GM23338 (cell line): ENCODE measurements around the gene KIR2DL1. TPM values are rescaled to one million over a fixed set of nuclear protein-coding genes. Genes with fewer than 3 reads are reported as not detected.
"Not testable (repeated sequence)": the region's sequence is repeated elsewhere in the genome, so short reads cannot be mapped to it uniquely, and the experiment has no call there.

Experiments
- ATAC-seq: fragments of 200-7000 bp; cut with Tn5 transposase; 3 replicates; pipeline ENCODE4 v1.9.1; 2020
- DNase-seq: peaks from one replicate; pipeline ENCODE4 v3.0.0-alpha.2; 2015; ENCODE audit warnings: low spot score
- H2AFZ ChIP-seq: fragments of 200-600 bp; sonication (generic); 2 replicates; pipeline ENCODE4 v1.8.0; 2016; ENCODE audit warnings: antibody characterized with exemption, mild to moderate bottlenecking, moderate library complexity
- H3F3A ChIP-seq: fragments of 200-600 bp; sonication (generic); replicated peaks from 2 replicates; pipeline ENCODE4 v1.8.0; 2017; ENCODE audit warnings: antibody characterized with exemption, mixed run types, low read depth
- H3K27ac ChIP-seq: fragments of 200-600 bp; sonication (generic); 2 replicates; pipeline ENCODE4 v1.6.1; 2016; ENCODE audit warnings: low read depth
- H3K27me3 ChIP-seq: fragments of 200-600 bp; sonication (generic); 2 replicates; pipeline ENCODE4 v1.8.0; 2016; ENCODE audit warnings: mild to moderate bottlenecking, mixed run types, moderate library complexity; ENCODE audit not compliant: insufficient read depth
- H3K36me3 ChIP-seq: fragments of 200-600 bp; sonication (generic); 2 replicates; pipeline ENCODE4 v1.8.0; 2016; ENCODE audit warnings: mild to moderate bottlenecking; ENCODE audit not compliant: insufficient read depth
- H3K4me1 ChIP-seq: fragments of 200-600 bp; sonication (generic); 2 replicates; pipeline ENCODE4 v1.8.0; 2016; ENCODE audit warnings: mild to moderate bottlenecking, moderate library complexity; ENCODE audit not compliant: insufficient read depth
- H3K4me2 ChIP-seq: fragments of 200-600 bp; sonication (generic); 2 replicates; pipeline ENCODE4 v1.7.1; 2017; ENCODE audit warnings: mixed run types
- H3K4me3 ChIP-seq: fragments of 200-600 bp; sonication (generic); 2 replicates; pipeline ENCODE4 v1.6.1; 2016; ENCODE audit warnings: mixed run types
- H3K79me2 ChIP-seq: fragments of 200-600 bp; sonication (generic); replicated peaks from 2 replicates; pipeline ENCODE4 v1.8.0; 2017; ENCODE audit warnings: mild to moderate bottlenecking; ENCODE audit not compliant: insufficient read depth
- H3K9me2 ChIP-seq: fragments of 200-600 bp; sonication (generic); 2 replicates; pipeline ENCODE4 v1.8.0; 2017; ENCODE audit not compliant: insufficient read depth
- H4K20me1 ChIP-seq: fragments of 200-600 bp; sonication (generic); replicated peaks from 2 replicates; pipeline ENCODE4 v1.8.0; 2017; ENCODE audit warnings: mild to moderate bottlenecking; ENCODE audit not compliant: insufficient read depth
- H3K27ac Mint-ChIP-seq: 2 replicates; pipeline ENCODE4 v1.8.0; 2020; ENCODE audit warnings: inconsistent platforms, mild to moderate bottlenecking, moderate library complexity, mixed read lengths
- H3K27me3 Mint-ChIP-seq: 3 replicates; pipeline ENCODE4 v1.8.0; 2022; ENCODE audit warnings: low read depth, mild to moderate bottlenecking, moderate library complexity, mixed read lengths, inconsistent platforms; ENCODE audit not compliant: insufficient read depth, poor library complexity
- H3K36me3 Mint-ChIP-seq: 3 replicates; pipeline ENCODE4 v1.8.0; 2021; ENCODE audit warnings: low read depth, mild to moderate bottlenecking, inconsistent platforms, moderate library complexity, mixed read lengths
- H3K4me1 Mint-ChIP-seq: 3 replicates; pipeline ENCODE4 v1.8.0; 2020; ENCODE audit warnings: mild to moderate bottlenecking, inconsistent platforms, mixed read lengths
- H3K4me3 Mint-ChIP-seq: 3 replicates; pipeline ENCODE4 v1.8.0; 2021; ENCODE audit warnings: moderate library complexity, mild to moderate bottlenecking, inconsistent platforms, mixed read lengths
- H3K9me3 Mint-ChIP-seq: 3 replicates; pipeline ENCODE4 v1.8.0; 2020; ENCODE audit warnings: moderate library complexity, mild to moderate bottlenecking, inconsistent platforms, mixed read lengths
- ETS1 ChIP-seq: IDR thresholded peaks from 2 replicates; pipeline ENCODE4 v1.6.1; 2016; ENCODE audit warnings: antibody characterized with exemption
- EZH2phosphoT487 ChIP-seq: fragments of 200-600 bp; sonication (generic); IDR thresholded peaks from one replicate; pipeline ENCODE4 v1.8.1; 2018; ENCODE audit warnings: antibody characterized with exemption; ENCODE audit not compliant: unreplicated experiment
- NANOG ChIP-seq: IDR thresholded peaks from 2 replicates; pipeline ENCODE4 v1.6.1; 2016; ENCODE audit warnings: antibody characterized with exemption, borderline replicate concordance
- POLR2AphosphoS5 ChIP-seq: IDR thresholded peaks from 2 replicates; pipeline ENCODE4 v1.6.1; 2016; ENCODE audit warnings: antibody characterized with exemption, low read depth
- REST ChIP-seq: IDR thresholded peaks from one replicate; pipeline ENCODE4 v1.6.1; 2018; ENCODE audit warnings: antibody characterized with exemption; ENCODE audit not compliant: unreplicated experiment
- STAT1 ChIP-seq: IDR thresholded peaks from one replicate; pipeline ENCODE4 v1.6.1; 2016; ENCODE audit warnings: antibody characterized with exemption; ENCODE audit not compliant: unreplicated experiment
- ZNF331 ChIP-seq: fragments of 250-450 bp; sonication (Bioruptor Pico); IDR thresholded peaks from 2 replicates; pipeline ENCODE4 v1.5.0; 2020; ENCODE audit warnings: low read depth, mild to moderate bottlenecking, moderate library complexity
- polyA plus RNA-seq: library from polyadenylated mRNA; unstranded; fragments of >200 nt; fragmentation: Nextera tagmentation; extraction: Ambion mirVana; gene quantifications from 2 replicates; pipeline ENCODE4 v1.2.1, GENCODE V29; 2016
- total RNA-seq: library from RNA; depleted of rRNA; stranded (reverse); fragments of >200 nt; shearing (Covaris generic); gene quantifications from 2 replicates; pipeline ENCODE4 v1.2.3, GENCODE V29; 2014
- TF ChIP-seq, protein P1 (sequence below), 2 experiments: fragments of 200-600 bp in 1 of 2; sonication (generic) in 1 of 2; conservative IDR thresholded peaks; 2 replicates each; pipeline versions ENCODE4 v1.5.1 to v1.6.1; 2016 to 2017; ENCODE audit warnings: antibody characterized with exemption in 2 of 2, low read depth in 2 of 2, mild to moderate bottlenecking in 2 of 2, moderate library complexity in 1 of 2
- TF ChIP-seq, protein P2 (sequence below): fragments of 250-450 bp; sonication (Bioruptor Pico); IDR thresholded peaks from 2 replicates; pipeline ENCODE4 v1.5.0; 2020; ENCODE audit warnings: mild to moderate bottlenecking, moderate library complexity

The KIR2DL1 gene
- total and polyA plus RNA-seq, 2 experiments from 2014 or later, result not detected

- no peaks in the 10 kb centered on the region for H3K27me3 ChIP-seq
- TF ChIP-seq NANOG (no peak), ZNF331 (CRISPR knock-in tag) (no peak), REST (no peak), POLR2AphosphoS5 (no peak), STAT1 (no peak), ETS1 (no peak), EZH2phosphoT487 (no peak)
- TF ChIP-seq, protein P1, sequence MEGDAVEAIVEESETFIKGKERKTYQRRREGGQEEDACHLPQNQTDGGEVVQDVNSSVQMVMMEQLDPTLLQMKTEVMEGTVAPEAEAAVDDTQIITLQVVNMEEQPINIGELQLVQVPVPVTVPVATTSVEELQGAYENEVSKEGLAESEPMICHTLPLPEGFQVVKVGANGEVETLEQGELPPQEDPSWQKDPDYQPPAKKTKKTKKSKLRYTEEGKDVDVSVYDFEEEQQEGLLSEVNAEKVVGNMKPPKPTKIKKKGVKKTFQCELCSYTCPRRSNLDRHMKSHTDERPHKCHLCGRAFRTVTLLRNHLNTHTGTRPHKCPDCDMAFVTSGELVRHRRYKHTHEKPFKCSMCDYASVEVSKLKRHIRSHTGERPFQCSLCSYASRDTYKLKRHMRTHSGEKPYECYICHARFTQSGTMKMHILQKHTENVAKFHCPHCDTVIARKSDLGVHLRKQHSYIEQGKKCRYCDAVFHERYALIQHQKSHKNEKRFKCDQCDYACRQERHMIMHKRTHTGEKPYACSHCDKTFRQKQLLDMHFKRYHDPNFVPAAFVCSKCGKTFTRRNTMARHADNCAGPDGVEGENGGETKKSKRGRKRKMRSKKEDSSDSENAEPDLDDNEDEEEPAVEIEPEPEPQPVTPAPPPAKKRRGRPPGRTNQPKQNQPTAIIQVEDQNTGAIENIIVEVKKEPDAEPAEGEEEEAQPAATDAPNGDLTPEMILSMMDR (conservative IDR thresholded peaks at IDR 0.05; ENCODE audit: low read depth in 2 of 2), result no peak
- TF ChIP-seq, protein P2, sequence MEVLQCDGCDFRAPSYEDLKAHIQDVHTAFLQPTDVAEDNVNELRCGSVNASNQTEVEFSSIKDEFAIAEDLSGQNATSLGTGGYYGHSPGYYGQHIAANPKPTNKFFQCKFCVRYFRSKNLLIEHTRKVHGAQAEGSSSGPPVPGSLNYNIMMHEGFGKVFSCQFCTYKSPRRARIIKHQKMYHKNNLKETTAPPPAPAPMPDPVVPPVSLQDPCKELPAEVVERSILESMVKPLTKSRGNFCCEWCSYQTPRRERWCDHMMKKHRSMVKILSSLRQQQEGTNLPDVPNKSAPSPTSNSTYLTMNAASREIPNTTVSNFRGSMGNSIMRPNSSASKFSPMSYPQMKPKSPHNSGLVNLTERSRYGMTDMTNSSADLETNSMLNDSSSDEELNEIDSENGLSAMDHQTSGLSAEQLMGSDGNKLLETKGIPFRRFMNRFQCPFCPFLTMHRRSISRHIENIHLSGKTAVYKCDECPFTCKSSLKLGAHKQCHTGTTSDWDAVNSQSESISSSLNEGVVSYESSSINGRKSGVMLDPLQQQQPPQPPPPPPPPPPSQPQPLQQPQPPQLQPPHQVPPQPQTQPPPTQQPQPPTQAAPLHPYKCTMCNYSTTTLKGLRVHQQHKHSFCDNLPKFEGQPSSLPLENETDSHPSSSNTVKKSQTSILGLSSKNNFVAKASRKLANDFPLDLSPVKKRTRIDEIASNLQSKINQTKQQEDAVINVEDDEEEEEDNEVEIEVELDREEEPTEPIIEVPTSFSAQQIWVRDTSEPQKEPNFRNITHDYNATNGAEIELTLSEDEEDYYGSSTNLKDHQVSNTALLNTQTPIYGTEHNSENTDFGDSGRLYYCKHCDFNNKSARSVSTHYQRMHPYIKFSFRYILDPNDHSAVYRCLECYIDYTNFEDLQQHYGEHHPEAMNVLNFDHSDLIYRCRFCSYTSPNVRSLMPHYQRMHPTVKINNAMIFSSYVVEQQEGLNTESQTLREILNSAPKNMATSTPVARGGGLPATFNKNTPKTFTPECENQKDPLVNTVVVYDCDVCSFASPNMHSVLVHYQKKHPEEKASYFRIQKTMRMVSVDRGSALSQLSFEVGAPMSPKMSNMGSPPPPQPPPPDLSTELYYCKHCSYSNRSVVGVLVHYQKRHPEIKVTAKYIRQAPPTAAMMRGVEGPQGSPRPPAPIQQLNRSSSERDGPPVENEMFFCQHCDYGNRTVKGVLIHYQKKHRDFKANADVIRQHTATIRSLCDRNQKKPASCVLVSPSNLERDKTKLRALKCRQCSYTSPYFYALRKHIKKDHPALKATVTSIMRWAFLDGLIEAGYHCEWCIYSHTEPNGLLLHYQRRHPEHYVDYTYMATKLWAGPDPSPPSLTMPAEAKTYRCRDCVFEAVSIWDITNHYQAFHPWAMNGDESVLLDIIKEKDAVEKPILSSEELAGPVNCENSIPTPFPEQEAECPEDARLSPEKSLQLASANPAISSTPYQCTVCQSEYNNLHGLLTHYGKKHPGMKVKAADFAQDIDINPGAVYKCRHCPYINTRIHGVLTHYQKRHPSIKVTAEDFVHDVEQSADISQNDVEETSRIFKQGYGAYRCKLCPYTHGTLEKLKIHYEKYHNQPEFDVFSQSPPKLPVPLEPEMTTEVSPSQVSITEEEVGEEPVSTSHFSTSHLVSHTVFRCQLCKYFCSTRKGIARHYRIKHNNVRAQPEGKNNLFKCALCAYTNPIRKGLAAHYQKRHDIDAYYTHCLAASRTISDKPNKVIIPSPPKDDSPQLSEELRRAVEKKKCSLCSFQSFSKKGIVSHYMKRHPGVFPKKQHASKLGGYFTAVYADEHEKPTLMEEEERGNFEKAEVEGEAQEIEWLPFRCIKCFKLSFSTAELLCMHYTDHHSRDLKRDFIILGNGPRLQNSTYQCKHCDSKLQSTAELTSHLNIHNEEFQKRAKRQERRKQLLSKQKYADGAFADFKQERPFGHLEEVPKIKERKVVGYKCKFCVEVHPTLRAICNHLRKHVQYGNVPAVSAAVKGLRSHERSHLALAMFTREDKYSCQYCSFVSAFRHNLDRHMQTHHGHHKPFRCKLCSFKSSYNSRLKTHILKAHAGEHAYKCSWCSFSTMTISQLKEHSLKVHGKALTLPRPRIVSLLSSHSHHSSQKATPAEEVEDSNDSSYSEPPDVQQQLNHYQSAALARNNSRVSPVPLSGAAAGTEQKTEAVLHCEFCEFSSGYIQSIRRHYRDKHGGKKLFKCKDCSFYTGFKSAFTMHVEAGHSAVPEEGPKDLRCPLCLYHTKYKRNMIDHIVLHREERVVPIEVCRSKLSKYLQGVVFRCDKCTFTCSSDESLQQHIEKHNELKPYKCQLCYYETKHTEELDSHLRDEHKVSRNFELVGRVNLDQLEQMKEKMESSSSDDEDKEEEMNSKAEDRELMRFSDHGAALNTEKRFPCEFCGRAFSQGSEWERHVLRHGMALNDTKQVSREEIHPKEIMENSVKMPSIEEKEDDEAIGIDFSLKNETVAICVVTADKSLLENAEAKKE, result no peak
- no peaks in the 10 kb centered on the region for H4K20me1 ChIP-seq
- H3F3A ChIP-seq, result no peaks in the 10 kb centered on the region
- Mint-ChIP-seq H3K27ac (no peak overlapping the region), H3K4me1 (no peaks in the 10 kb centered on the region), H3K36me3 (peaks cover 53% of the 10 kb centered on the region), H3K4me3 (no peak overlapping the region), H3K9me3 (peaks cover 98% of the 10 kb centered on the region), H3K27me3 (peaks cover 6% of the 10 kb centered on the region)
- no peaks in the 10 kb centered on the region for H3K9me2 ChIP-seq
- no peaks in the 10 kb centered on the region for H3K79me2 ChIP-seq
- DNase-seq, result no peak
- no peak overlapping the region for H3K27ac ChIP-seq
- H3K36me3 ChIP-seq, result no peaks in the 10 kb centered on the region
- ATAC-seq, result no peak
- no peaks in the 10 kb centered on the region for H3K4me1 ChIP-seq
- H3K4me3 ChIP-seq, result no peak overlapping the region
- H3K4me2 ChIP-seq, result no peak overlapping the region
- no peak overlapping the region for H2AFZ ChIP-seq
These were observed 38.4 kb upstream of the KIR2DL1 start for GRCh38 chr19:54731191-54731590.

- not testable (repeated sequence) for H3K4me2 ChIP-seq, H3K27me3 ChIP-seq, H3K27ac Mint-ChIP-seq, H3K36me3 ChIP-seq, ATAC-seq, H3K4me1 Mint-ChIP-seq, DNase-seq, H3K27me3 Mint-ChIP-seq, H3F3A ChIP-seq, H3K4me3 ChIP-seq, H3K4me3 Mint-ChIP-seq, H4K20me1 ChIP-seq, H2AFZ ChIP-seq, H3K9me2 ChIP-seq, H3K27ac ChIP-seq, H3K79me2 ChIP-seq, H3K4me1 ChIP-seq
- Mint-ChIP-seq H3K9me3 (peaks cover 96% of the 10 kb centered on the region), H3K36me3 (peaks cover 43% of the 10 kb centered on the region)
These were observed 31.3 kb upstream of the KIR2DL1 start, which contains the start of gene KIR2DL3 for GRCh38 chr19:54738306-54738705. Gene KIR2DL3 (plus strand): TSS chr19:54738513. CDS start chr19:54738546, 33 bp downstream.
